ENCODE results near the gene IQCK. TPM values are rescaled to one million over a fixed set of nuclear protein-coding genes. Genes with fewer than 3 reads are reported as not detected.

Gene IQCK
- total RNA-seq, 1 experiment from 2014 or later, result 11.6 TPM

GRCh38 chr16:19760356-19761060 is 42.4 kb downstream of the IQCK start:
- Histone ChIP-seq H3K9me3 (no peaks in the 10 kb centered on the region), H3K4me3 (no peak overlapping the region), H3K36me3 (no peaks in the 10 kb centered on the region), H3K27me3 (no peaks in the 10 kb centered on the region)
- DNase-seq, result no peak

- peak; percentile 53 for DNase-seq
- Histone ChIP-seq H3K27me3 (no peaks in the 10 kb centered on the region), H3K36me3 (peaks cover 5% of the 10 kb centered on the region), H3K4me3 (no peak overlapping the region), H3K9me3 (peaks cover 4% of the 10 kb centered on the region; the same call in 1 of the 2 replicates)
Observed at GRCh38 chr16:19765860-19766553, 47.9 kb downstream of the IQCK start.

- peaks cover 4% of the 10 kb centered on the region; the same call in 1 of the 2 replicates for H3K9me3 ChIP-seq
- no peak overlapping the region for H3K4me3 ChIP-seq
- H3K27me3 ChIP-seq, result no peaks in the 10 kb centered on the region
- no peak for DNase-seq
- peaks cover 5% of the 10 kb centered on the region for H3K36me3 ChIP-seq
Observed at GRCh38 chr16:19766554-19766884, 48.4 kb downstream of the IQCK start.

GRCh38 chr16:19766988-19767387 is 48.9 kb downstream of the IQCK start:
- Histone ChIP-seq H3K27me3 (no peaks in the 10 kb centered on the region), H3K36me3 (peaks cover 5% of the 10 kb centered on the region), H3K9me3 (peaks cover 4% of the 10 kb centered on the region; the same call in 1 of the 2 replicates), H3K4me3 (no peak overlapping the region)
- no peak for DNase-seq

- no peaks in the 10 kb centered on the region for H3K27me3 ChIP-seq
- peaks cover 4% of the 10 kb centered on the region; the same call in 1 of the 2 replicates for H3K9me3 ChIP-seq
- no peak overlapping the region for H3K4me3 ChIP-seq
- peaks cover 5% of the 10 kb centered on the region for H3K36me3 ChIP-seq
- DNase-seq, result no peak
Observed at GRCh38 chr16:19767497-19767896, 49.4 kb downstream of the IQCK start.

- no peak for DNase-seq
- H3K9me3 ChIP-seq, result peaks cover 4% of the 10 kb centered on the region; the same call in 1 of the 2 replicates
- no peaks in the 10 kb centered on the region for H3K27me3 ChIP-seq
- no peak overlapping the region for H3K4me3 ChIP-seq
- H3K36me3 ChIP-seq, result peaks cover 5% of the 10 kb centered on the region
Observed at GRCh38 chr16:19769239-19769638, 51.2 kb downstream of the IQCK start.

- H3K4me3 ChIP-seq, result no peak overlapping the region
- peaks cover 4% of the 10 kb centered on the region; the same call in 1 of the 2 replicates for H3K9me3 ChIP-seq
- no peak for DNase-seq
- peaks cover 5% of the 10 kb centered on the region for H3K36me3 ChIP-seq
- H3K27me3 ChIP-seq, result no peaks in the 10 kb centered on the region
Observed at GRCh38 chr16:19771040-19771439, 53.0 kb downstream of the IQCK start.

GRCh38 chr16:19771796-19772195 is 53.7 kb downstream of the IQCK start:
- no peak for DNase-seq
- H3K36me3 ChIP-seq, result peaks cover 5% of the 10 kb centered on the region
- H3K9me3 ChIP-seq, result peaks cover 4% of the 10 kb centered on the region; the same call in 1 of the 2 replicates
- no peak overlapping the region for H3K4me3 ChIP-seq
- H3K27me3 ChIP-seq, result no peaks in the 10 kb centered on the region

GRCh38 chr16:19774024-19774423 is 56.0 kb downstream of the IQCK start:
- Histone ChIP-seq H3K4me3 (no peak overlapping the region), H3K27me3 (no peaks in the 10 kb centered on the region), H3K36me3 (peaks cover 3% of the 10 kb centered on the region), H3K9me3 (peaks cover 4% of the 10 kb centered on the region; the same call in 1 of the 2 replicates)
- no peak for DNase-seq

GRCh38 chr16:19776147-19776546 is 58.1 kb downstream of the IQCK start:
- Histone ChIP-seq H3K9me3 (no peaks in the 10 kb centered on the region), H3K36me3 (no peaks in the 10 kb centered on the region), H3K27me3 (no peaks in the 10 kb centered on the region), H3K4me3 (no peak overlapping the region)
- DNase-seq, result no peak

- no peak for DNase-seq
- Histone ChIP-seq H3K4me3 (no peak overlapping the region), H3K36me3 (no peaks in the 10 kb centered on the region)
Observed at GRCh38 chr16:19776565-19776964, 58.5 kb downstream of the IQCK start.

GRCh38 chr16:19780321-19780720 is 62.2 kb downstream of the IQCK start:
- H3K36me3 ChIP-seq, result no peaks in the 10 kb centered on the region
- H3K4me3 ChIP-seq, result no peak overlapping the region
- H3K9me3 ChIP-seq, result no peaks in the 10 kb centered on the region
- H3K27me3 ChIP-seq, result no peaks in the 10 kb centered on the region
- DNase-seq, result no peak

More at GRCh38 chr16:19776565-19776964, 58.5 kb downstream of the IQCK start:
- Histone ChIP-seq H3K27me3 (no peaks in the 10 kb centered on the region), H3K9me3 (no peaks in the 10 kb centered on the region)

GRCh38 chr16:19781226-19781625 is 63.2 kb downstream of the IQCK start:
- no peaks in the 10 kb centered on the region for H3K9me3 ChIP-seq
- no peaks in the 10 kb centered on the region for H3K36me3 ChIP-seq
- no peak for DNase-seq
- H3K27me3 ChIP-seq, result no peaks in the 10 kb centered on the region
- no peak overlapping the region for H3K4me3 ChIP-seq

- DNase-seq, result no peak
- Histone ChIP-seq H3K9me3 (no peaks in the 10 kb centered on the region), H3K4me3 (no peak overlapping the region), H3K36me3 (no peaks in the 10 kb centered on the region), H3K27me3 (no peaks in the 10 kb centered on the region)
Observed at GRCh38 chr16:19783363-19784182, 65.5 kb downstream of the IQCK start.

GRCh38 chr16:19784183-19784736 is 66.2 kb downstream of the IQCK start:
- DNase-seq, result no peak
- no peaks in the 10 kb centered on the region for H3K9me3 ChIP-seq
- H3K27me3 ChIP-seq, result no peaks in the 10 kb centered on the region
- no peak overlapping the region for H3K4me3 ChIP-seq
- no peaks in the 10 kb centered on the region for H3K36me3 ChIP-seq

- H3K9me3 ChIP-seq, result no peaks in the 10 kb centered on the region
- H3K36me3 ChIP-seq, result no peaks in the 10 kb centered on the region
- no peak overlapping the region for H3K4me3 ChIP-seq
- DNase-seq, result no peak
- no peaks in the 10 kb centered on the region for H3K27me3 ChIP-seq
Observed at GRCh38 chr16:19785081-19785480, 67.0 kb downstream of the IQCK start.
